GM18511 (cell line): ENCODE measurements around the gene SLC39A11.

Experiments used
- ATAC-seq: cut with Tn5 transposase; IDR thresholded peaks from one replicate; pipeline ENCODE4 v1.9.1; 2021; ENCODE audit warnings: mild to moderate bottlenecking, moderate library complexity; ENCODE audit not compliant: unreplicated experiment

SLC39A11 gene

DNA sequence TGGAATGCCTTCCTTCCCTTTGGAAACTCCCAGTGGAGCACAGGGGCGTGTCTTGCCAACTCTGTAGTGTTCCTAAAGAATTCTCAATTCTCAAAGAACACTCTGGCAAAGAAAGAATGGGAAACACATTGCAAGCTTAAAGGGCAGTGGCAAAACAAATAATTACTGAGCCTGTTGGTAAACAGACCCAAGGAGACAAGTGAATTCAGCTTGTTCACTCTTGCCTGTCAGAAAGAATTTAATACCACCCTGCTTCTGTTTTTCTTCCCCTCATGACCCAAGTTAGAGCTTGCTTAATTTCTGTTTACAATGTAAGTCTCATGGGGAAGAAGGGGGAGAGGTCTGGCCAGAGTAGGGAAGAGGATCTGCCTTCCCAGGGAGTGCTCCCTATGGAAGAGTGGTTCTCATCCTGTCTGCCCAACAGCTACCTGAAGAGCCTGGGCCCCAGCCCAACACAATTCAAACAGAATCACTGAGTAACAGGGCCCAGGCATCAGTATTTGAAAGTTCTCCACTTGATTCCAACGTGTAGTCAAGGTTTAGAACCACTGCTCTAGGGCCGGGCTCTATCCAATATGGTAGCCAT is 386.0 kb downstream of the SLC39A11 start:
- ATAC-seq: no peak

DNA sequence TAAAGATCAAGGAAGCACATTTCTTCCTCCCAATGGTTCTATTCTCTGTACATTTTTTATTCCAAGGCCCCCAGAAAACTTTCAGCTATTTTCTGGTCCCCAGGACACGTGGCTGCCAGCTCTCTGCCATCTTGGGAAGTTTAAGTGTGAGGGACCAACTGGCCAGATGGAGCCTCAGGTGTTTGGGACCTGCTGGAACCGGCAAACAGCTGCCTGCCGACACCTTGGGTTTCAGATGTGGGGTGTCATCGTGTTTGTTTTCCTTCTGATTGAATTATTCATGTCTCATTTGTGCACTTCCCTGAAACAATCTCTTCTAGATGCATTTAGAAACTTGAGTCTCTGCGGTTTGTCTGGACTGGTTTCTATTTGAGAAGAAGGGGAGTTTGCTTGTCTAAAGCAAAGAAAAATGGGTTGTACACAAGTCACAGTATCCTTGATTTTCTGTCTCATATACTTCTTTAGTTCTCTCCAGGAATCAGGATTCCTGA is 386.5 kb downstream of the SLC39A11 start:
- ATAC-seq: peak; percentile 75

- no peak for ATAC-seq
Measured at GRCh38 chr17:72702998-72703397, 389.5 kb downstream of the SLC39A11 start.

DNA sequence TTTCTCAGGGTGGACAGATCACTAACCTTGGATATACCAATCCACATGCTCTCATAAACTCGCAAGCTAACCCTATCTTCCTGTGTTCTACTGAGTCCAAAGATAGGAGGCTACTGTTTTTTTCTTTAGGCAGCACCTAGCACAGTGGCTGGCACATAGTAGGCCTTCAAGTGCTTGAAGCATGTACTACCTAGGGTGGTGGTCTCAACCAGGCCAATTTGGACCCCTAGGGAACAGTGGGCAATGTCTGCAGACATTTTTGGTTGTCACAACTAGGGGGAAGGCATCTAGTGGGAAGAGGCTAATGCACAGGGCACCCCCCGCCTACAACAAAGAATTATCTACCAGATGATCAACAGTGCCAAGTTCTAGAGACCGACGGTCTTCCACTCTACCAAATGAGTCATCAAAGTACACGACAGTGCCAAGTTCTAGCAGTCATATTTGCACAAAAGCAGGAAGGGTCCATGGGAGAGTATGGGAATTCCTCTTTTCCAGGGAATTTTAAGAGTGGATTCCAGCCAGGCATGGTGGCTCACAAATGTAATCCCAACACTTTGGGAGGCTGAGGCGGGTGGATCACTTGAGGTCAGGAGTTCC is 390.3 kb downstream of the SLC39A11 start:
- ATAC-seq: no peak

DNA sequence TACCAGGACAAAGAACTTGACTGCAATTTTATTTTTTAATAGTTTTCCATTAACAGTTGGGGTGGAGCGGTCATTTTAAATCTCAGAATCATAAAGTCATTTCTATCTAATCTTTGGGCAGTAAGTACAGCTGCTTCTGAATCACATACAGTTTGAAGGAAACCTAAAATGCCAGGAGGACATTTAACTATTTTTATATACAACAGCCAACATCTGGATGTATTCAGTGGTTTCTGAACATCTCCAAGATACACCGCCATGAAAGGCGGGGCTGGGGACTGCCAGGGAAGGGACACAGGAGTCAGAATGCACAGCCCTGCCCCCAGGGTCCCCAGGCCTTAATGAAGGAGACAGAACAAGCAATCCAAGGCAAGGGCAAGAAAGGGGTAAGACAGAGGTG is 392.3 kb downstream of the SLC39A11 start:
- ATAC-seq: no peak

DNA sequence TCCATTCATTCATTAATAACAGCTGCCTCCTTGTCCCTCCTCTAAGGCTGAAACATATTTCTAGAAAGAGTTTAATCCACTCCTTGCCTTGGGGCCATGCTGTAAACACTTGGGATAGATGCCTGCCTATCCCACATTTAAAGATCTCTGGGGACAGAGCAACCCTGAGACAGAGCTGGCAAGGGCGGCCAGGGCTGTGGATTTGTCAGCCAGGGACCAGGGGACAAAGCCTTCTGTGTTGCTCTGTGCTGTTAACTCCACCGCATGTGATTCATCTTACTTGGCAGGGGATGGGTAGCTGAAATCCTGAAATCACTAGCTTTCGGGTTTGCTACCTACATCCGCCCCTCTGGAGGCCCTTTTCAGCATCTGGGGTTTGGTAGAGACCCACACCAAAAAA is 392.9 kb downstream of the SLC39A11 start:
- ATAC-seq: no peak

GRCh38 chr17:72697602-72698146 is 394.8 kb downstream of the SLC39A11 start:
- no peak for ATAC-seq

GRCh38 chr17:72696721-72697120 is 395.8 kb downstream of the SLC39A11 start:
- ATAC-seq: no peak

DNA sequence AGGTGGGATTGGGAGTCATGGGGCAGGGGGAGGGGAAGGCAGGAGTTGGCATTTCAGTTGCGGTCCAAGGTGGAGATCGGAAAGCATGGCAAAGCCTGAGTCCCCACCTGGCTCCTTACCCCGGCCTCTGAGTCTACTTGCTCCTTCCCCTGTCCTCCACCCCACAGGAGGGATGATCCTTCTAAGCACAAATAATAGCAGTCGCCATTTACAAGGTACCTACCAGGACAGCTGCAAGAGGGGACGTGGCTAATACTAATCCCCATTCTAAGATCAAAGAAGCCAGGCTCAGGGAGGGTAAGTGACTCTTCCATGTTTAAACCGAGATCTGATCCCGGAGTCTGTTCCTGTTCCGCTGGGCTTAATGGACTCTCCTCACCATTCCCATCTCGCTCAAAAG is 396.3 kb downstream of the SLC39A11 start:
- no peak for ATAC-seq

DNA sequence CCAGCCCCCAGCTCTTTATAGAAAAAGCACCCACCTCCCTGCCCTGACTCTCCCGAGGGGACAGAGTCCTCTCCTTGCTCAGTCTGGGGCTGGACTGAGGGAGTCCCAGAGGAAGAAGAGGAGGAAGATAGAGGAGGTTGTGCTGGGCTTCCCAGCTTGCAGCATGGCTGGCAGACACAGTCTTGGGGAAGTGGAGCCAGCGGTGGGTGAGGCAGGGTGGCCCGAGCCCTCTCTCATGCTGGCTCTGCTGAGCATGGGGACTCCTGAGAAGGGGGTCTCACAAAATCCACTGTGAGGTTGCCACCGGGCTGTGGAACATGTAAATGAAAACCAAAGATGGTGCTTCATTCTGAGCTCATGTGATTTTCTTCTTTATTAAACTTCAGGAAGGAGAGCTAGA is 398.5 kb downstream of the SLC39A11 start:
- ATAC-seq: no peak

DNA sequence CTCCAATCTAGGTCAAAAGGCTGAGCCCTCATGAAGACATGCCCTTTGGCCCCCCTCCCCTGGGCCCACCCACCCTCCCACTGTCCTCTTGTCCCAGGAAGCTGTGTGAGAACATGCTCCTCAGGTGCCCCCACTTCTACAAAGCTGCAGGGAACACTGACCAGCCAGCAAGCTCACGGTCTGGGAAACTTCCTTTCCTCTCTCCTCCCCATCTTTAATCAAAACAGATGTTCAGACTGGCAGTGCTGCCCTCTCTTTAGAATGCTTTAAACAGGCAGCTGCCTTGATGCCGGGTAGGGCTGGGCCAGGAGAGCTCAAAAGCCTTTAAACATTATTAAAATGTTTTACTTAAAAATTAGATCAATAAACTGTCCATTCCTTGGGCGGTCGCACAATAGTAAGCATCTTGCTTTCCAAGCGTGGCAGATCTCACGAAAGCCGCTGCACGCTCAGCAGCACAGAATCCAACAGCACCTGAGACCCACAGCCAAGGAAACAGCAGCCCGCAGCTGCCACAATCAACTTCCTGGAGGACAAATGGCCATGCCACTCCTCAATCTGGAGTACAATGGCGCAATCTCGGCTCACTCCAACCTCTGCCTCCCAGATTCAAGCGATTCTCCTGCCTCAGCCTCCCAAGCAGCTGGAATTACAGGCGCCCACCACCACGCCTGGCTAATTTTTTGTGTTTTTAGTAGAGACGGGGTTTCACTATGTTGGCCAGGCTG is 399.2 kb downstream of the SLC39A11 start:
- ATAC-seq: no peak

GRCh38 chr17:72692676-72693075 is 399.8 kb downstream of the SLC39A11 start:
- no peak for ATAC-seq

GRCh38 chr17:72691586-72691985 is 400.9 kb downstream of the SLC39A11 start:
- no peak for ATAC-seq

DNA sequence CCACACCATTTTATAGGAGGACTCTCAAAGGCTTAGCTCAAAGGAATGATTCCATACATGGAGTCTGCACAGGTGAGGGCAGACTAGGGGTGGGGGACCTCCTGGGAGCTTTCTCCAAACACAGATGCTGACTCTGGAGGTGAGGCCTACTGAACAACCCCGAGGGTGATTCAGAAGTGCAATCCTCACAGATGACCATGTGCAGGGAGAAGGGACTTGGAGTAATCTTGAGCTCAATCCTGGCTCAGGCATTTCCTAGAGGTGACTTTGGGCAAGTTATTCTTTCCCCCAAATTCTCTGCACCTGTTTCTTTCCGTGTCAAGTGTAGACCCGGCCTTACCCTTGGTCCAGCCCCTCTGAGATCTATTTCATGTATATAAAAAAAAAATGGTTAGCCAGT is 401.5 kb downstream of the SLC39A11 start:
- no peak for ATAC-seq

- no peak for ATAC-seq
Measured at GRCh38 chr17:72687886-72688285, 404.6 kb downstream of the SLC39A11 start.

DNA sequence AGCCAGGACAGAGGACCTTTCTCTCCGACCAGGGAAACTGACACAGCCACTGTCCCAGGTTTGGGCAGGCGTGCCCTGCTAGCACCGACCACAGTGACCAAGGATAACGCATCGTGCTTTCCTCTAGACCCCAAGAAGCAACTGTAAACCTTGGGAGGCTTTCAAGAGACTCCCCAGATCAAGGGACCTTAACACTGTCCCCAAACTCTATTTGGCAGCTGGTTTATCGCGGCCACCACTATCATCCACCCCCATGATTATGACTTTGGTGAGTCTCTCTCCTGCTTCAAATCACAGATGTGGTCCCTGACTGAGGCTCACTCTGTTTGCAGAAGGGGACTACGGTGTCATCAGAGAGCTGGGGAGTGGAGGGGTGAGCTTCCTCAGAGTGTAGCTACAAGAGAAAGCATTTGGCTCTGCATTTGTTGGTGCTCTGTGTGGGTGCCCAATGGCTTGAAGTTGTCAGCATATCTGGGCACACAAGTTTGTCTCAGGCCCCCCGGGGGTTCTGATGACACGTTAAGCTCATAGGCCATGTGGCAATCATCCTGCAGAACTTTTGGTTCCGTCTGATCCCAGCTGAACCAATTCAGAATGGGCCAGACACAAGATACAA is 408.0 kb downstream of the SLC39A11 start:
- no peak for ATAC-seq

DNA sequence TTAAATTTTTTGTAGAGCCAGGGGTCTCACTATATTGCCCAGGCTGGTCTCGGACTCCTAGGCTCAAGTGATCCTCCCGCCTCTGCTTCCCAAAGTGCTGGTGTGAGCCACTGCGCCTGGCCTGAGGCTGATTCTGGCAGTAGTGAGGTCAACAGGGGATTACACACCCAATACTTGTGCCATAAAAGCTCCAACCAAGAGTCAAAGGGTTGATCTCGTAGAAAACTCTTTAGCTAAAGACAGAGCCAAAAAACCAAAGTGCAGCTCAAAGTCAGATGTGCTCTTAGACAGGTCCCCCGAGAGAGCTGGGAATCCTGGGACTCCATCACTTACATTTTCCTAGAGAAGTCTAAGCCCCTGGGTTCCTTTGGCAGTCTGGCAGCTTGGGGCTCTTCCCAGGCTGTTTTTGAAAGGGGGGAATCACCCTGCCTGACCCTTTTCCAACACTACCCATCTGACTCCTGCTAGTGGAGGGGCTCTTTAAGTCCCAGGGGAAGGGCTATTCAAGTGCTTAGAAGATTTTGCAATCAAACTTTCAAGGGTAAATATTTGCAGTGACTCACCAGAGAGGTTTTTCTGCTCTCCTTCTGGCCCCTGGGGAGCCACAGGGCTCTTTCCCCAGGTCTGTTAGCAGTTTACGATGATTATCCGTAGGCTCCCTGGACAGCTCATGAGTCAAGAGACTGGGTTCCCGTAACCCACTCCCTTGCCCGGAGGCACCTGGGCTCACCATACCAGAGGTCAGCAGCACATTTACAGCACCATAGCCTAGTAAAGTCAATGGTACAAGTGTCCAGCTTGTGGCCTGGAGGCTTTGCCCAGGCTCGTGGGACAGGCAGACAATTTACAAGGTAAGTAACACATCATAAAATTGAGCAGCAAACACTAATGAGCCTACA is 408.7 kb downstream of the SLC39A11 start:
- no peak for ATAC-seq

DNA sequence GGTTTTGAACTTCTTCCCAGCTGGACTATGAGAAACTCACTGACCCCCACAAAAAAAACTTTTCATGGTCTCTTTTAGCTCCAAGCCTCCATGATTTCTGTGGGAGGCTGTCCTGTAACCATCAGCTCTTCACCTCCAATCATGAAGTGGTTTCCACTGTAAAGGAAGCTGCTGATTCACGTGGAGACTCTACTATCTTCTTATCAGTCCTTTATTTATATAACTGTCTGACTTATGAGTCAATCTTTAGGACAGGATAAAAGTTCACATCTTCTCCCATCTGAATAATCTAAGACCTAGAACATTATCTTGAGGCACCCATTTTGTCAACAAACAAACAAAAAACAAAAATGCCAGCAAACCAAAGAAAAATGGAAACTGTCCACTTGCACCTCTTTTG is 409.9 kb downstream of the SLC39A11 start:
- no peak for ATAC-seq

GRCh38 chr17:72681844-72682243 is 410.6 kb downstream of the SLC39A11 start:
- ATAC-seq: no peak

GRCh38 chr17:72677714-72678390 is 414.6 kb downstream of the SLC39A11 start:
- no peak for ATAC-seq
